Measurements from ENCODE around the gene PLEKHG5. TPM values are rescaled to one million over a fixed set of nuclear protein-coding genes. Genes with fewer than 3 reads are reported as not detected.

PLEKHG5 gene
- polyA plus RNA-seq, 2 of the 4 experiments (the other 2 are of a cell fraction) = 0.84 to 3.1 TPM

DNA sequence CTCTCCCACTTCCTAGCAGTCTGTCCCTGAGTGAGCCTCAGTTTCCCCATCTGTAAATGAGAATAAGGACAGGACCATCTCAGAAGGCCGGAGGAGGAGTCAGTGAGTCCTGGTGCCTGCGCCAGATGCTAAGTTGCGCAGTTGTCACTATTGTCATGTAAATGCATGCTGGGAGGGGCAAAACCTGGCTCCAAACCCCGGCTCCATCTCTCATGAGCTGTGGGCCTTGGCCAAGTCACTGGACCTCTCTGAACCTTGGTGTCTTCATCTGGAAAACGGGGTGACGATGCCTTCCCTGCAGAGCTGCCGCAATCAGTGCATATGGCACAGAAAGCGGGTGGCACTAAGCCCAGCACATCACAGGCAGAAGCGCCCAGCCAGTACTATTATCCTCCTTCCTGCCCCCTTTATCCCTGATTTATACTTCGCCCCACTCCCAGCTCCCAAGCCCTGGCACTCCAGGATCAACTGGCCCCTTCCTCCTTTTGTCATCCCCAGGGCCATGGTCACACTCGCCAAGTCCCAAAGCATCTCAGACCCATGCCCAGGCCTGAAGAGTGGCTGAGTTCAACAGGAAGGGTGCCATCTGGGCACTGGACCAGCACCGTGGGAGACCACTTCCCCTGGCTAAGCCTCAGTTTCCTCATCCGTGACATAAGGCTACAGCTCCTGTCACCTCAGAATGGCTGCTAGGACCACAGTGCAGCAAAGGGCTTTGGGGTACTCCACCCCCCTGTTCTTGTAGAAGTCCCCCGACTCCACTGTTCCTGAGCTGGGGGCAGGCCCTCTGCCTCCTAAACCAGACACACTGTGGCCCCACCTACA is 4.3 kb upstream of the PLEKHG5 start (continued):
- TF ChIP-seq, protein P1, sequence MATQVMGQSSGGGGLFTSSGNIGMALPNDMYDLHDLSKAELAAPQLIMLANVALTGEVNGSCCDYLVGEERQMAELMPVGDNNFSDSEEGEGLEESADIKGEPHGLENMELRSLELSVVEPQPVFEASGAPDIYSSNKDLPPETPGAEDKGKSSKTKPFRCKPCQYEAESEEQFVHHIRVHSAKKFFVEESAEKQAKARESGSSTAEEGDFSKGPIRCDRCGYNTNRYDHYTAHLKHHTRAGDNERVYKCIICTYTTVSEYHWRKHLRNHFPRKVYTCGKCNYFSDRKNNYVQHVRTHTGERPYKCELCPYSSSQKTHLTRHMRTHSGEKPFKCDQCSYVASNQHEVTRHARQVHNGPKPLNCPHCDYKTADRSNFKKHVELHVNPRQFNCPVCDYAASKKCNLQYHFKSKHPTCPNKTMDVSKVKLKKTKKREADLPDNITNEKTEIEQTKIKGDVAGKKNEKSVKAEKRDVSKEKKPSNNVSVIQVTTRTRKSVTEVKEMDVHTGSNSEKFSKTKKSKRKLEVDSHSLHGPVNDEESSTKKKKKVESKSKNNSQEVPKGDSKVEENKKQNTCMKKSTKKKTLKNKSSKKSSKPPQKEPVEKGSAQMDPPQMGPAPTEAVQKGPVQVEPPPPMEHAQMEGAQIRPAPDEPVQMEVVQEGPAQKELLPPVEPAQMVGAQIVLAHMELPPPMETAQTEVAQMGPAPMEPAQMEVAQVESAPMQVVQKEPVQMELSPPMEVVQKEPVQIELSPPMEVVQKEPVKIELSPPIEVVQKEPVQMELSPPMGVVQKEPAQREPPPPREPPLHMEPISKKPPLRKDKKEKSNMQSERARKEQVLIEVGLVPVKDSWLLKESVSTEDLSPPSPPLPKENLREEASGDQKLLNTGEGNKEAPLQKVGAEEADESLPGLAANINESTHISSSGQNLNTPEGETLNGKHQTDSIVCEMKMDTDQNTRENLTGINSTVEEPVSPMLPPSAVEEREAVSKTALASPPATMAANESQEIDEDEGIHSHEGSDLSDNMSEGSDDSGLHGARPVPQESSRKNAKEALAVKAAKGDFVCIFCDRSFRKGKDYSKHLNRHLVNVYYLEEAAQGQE (IDR thresholded peaks at IDR 0.05) = no peak
- TF ChIP-seq CEBPB (IDR thresholded peaks at IDR 0.05) = no peak
- no peak for TF ChIP-seq HOXB5 (CRISPR knock-in tag; IDR thresholded peaks at IDR 0.05)
- TF ChIP-seq RNF2 (IDR thresholded peaks at IDR 0.05; ENCODE audit: borderline replicate concordance, low read depth) = no peak
- TF ChIP-seq NPAS2 (CRISPR knock-in tag; IDR thresholded peaks at IDR 0.05; ENCODE audit: borderline replicate concordance) = no peak
- no peak for TF ChIP-seq ZSCAN20 (CRISPR knock-in tag; IDR thresholded peaks at IDR 0.05)
- no peak for TF ChIP-seq EP300 (IDR thresholded peaks at IDR 0.05)
- no peak for TF ChIP-seq MAFK (IDR thresholded peaks at IDR 0.05; ENCODE audit: partially characterized antibody)
- TF ChIP-seq, protein P2, sequence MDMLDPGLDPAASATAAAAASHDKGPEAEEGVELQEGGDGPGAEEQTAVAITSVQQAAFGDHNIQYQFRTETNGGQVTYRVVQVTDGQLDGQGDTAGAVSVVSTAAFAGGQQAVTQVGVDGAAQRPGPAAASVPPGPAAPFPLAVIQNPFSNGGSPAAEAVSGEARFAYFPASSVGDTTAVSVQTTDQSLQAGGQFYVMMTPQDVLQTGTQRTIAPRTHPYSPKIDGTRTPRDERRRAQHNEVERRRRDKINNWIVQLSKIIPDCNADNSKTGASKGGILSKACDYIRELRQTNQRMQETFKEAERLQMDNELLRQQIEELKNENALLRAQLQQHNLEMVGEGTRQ (IDR thresholded peaks at IDR 0.05) = no peak
- TF ChIP-seq HDAC2 (IDR thresholded peaks at IDR 0.05) = no peak
- TF ChIP-seq GATA3 (IDR thresholded peaks at IDR 0.05; ENCODE audit: borderline replicate concordance) = no peak

DNA sequence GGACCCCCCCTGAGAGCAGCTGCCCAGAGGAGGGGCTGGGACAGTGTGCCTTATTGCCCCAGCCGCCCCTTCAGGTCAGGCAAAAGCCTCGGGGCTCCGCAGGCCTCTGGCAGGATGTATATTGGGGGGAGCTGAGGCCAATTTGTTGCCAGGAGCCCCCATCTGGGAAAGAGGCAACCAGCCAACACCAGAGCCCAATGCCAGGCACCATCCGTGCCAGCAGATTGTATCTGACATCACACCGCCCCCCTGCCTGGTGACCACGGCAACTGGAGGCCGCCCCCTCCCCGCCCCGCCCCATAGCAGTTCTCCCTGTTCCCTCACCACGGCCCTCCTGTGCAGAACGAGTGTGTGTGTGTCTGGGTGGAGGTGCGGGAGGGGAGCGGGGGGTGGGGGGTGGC is 3.6 kb upstream of the PLEKHG5 start:
- ChIA-PET POLR2A (no interaction called here), CTCF (interaction anchor here (1.3 to 2.1 kb wide), 3 partner anchors 9 to 249 kb away, joined by 3 to 8 read pairs (median 4); partner anchors contain the start of gene NOL9)
- DNase-seq (ENCODE audit: low read depth in 1 of 2, low spot score in 1 of 2) (no peak), FAIRE-seq (no peak), ATAC-seq (no peak)
- no CpG with 5 or more reads among the region's 13 CpGs for WGBS (ENCODE audit: missing lambda C conversion rate)
- Histone ChIP-seq H3K4me2 (no peak overlapping the region), H3K4me1 (peaks cover 22% of the 10 kb centered on the region), H3K4me3 (no peak overlapping the region), H3K27ac (no peak overlapping the region), H3K9me3 (no peaks in the 10 kb centered on the region)
- TF ChIP-seq, protein P3, sequence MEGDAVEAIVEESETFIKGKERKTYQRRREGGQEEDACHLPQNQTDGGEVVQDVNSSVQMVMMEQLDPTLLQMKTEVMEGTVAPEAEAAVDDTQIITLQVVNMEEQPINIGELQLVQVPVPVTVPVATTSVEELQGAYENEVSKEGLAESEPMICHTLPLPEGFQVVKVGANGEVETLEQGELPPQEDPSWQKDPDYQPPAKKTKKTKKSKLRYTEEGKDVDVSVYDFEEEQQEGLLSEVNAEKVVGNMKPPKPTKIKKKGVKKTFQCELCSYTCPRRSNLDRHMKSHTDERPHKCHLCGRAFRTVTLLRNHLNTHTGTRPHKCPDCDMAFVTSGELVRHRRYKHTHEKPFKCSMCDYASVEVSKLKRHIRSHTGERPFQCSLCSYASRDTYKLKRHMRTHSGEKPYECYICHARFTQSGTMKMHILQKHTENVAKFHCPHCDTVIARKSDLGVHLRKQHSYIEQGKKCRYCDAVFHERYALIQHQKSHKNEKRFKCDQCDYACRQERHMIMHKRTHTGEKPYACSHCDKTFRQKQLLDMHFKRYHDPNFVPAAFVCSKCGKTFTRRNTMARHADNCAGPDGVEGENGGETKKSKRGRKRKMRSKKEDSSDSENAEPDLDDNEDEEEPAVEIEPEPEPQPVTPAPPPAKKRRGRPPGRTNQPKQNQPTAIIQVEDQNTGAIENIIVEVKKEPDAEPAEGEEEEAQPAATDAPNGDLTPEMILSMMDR (IDR thresholded peaks at IDR 0.05) = no peak
- no peak for TF ChIP-seq RARB (CRISPR knock-in tag; IDR thresholded peaks at IDR 0.05)
- TF ChIP-seq KDM1A (IDR thresholded peaks at IDR 0.05; ENCODE audit: low read depth) = no peak
- TF ChIP-seq, protein P4, sequence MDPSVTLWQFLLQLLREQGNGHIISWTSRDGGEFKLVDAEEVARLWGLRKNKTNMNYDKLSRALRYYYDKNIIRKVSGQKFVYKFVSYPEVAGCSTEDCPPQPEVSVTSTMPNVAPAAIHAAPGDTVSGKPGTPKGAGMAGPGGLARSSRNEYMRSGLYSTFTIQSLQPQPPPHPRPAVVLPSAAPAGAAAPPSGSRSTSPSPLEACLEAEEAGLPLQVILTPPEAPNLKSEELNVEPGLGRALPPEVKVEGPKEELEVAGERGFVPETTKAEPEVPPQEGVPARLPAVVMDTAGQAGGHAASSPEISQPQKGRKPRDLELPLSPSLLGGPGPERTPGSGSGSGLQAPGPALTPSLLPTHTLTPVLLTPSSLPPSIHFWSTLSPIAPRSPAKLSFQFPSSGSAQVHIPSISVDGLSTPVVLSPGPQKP (IDR thresholded peaks at IDR 0.05; ENCODE audit: low read depth, low read length) = no peak
- TF ChIP-seq, protein P5, sequence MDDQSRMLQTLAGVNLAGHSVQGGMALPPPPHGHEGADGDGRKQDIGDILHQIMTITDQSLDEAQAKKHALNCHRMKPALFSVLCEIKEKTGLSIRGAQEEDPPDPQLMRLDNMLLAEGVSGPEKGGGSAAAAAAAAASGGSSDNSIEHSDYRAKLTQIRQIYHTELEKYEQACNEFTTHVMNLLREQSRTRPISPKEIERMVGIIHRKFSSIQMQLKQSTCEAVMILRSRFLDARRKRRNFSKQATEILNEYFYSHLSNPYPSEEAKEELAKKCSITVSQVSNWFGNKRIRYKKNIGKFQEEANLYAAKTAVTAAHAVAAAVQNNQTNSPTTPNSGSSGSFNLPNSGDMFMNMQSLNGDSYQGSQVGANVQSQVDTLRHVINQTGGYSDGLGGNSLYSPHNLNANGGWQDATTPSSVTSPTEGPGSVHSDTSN (IDR thresholded peaks at IDR 0.05) = no peak
- TF ChIP-seq MAZ (IDR thresholded peaks at IDR 0.05; ENCODE audit: borderline replicate concordance, low read depth, low read length) = no peak
- TF ChIP-seq RFX5 (IDR thresholded peaks at IDR 0.05) = no peak
- TF ChIP-seq HOXB13 (CRISPR knock-in tag; IDR thresholded peaks at IDR 0.05; ENCODE audit: low read depth) = no peak
- TF ChIP-seq NPAS2 (CRISPR knock-in tag; IDR thresholded peaks at IDR 0.05; ENCODE audit: borderline replicate concordance) = no peak
- no peak for TF ChIP-seq GATA3 (IDR thresholded peaks at IDR 0.05; ENCODE audit: borderline replicate concordance)
- no peak for TF ChIP-seq ZFP36 (IDR thresholded peaks at IDR 0.05; ENCODE audit: borderline replicate concordance, partially characterized antibody)
- no peak for TF ChIP-seq CEBPB (IDR thresholded peaks at IDR 0.05)
- no peak for TF ChIP-seq CBX8 (IDR thresholded peaks at IDR 0.05)
- TF ChIP-seq KDM5A (IDR thresholded peaks at IDR 0.05) = no peak
- TF ChIP-seq, protein P6, sequence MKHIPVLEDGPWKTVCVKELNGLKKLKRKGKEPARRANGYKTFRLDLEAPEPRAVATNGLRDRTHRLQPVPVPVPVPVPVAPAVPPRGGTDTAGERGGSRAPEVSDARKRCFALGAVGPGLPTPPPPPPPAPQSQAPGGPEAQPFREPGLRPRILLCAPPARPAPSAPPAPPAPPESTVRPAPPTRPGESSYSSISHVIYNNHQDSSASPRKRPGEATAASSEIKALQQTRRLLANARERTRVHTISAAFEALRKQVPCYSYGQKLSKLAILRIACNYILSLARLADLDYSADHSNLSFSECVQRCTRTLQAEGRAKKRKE (CRISPR knock-in tag; IDR thresholded peaks at IDR 0.05; ENCODE audit: low read depth) = no peak
